Occipital lobe (tissue), 2 donors: ENCODE measurements around the gene C1orf105. TPM values are rescaled to one million over a fixed set of nuclear protein-coding genes. Genes with fewer than 3 reads are reported as not detected.
"Not testable (repeated sequence)": the region's sequence is repeated elsewhere in the genome, so short reads cannot be mapped to it uniquely, and the experiment has no call there.

ENCODE experiments used
- DNase-seq: peaks from one replicate; lab custom pipeline; 2025; lab: John Stamatoyannopoulos, UW
- total RNA-seq: library from RNA; depleted of rRNA; stranded (reverse); fragments of >200 nt; gene quantifications from one replicate; pipeline ENCODE4 v1.2.3, GENCODE V29; 2014

The C1orf105 gene
- total RNA-seq, 1 donor from 2014 or later: not detected

GRCh38 chr1:172425339-172425738 is 4.9 kb downstream of the C1orf105 start:
- DNase-seq: no peak

GRCh38 chr1:172427191-172427590 is 6.7 kb downstream of the C1orf105 start:
- no peak for DNase-seq

GRCh38 chr1:172429331-172430127 is 9.0 kb downstream of the C1orf105 start:
- no peak for DNase-seq

GRCh38 chr1:172430128-172430454 is 9.6 kb downstream of the C1orf105 start:
- no peak for DNase-seq

GRCh38 chr1:172431204-172431603 is 10.7 kb downstream of the C1orf105 start:
- no peak for DNase-seq

- DNase-seq: no peak
Measured at GRCh38 chr1:172431721-172432192, 11.3 kb downstream of the C1orf105 start.

GRCh38 chr1:172437183-172437582 is 16.7 kb downstream of the C1orf105 start:
- DNase-seq: not testable (repeated sequence)

- DNase-seq: no peak
Measured at GRCh38 chr1:172442404-172442803, 21.9 kb downstream of the C1orf105 start.

GRCh38 chr1:172442843-172443565 is 22.5 kb downstream of the C1orf105 start:
- no peak for DNase-seq

- DNase-seq: peak; percentile 88
Measured at GRCh38 chr1:172443666-172444453, 23.4 kb downstream of the C1orf105 start, which contains the start of gene PIGC. TSS of gene PIGC (minus strand) at chr1:172444069. CDS start at chr1:172442622, 1,447 bp downstream.

GRCh38 chr1:172446547-172446946 is 26.1 kb downstream of the C1orf105 start:
- DNase-seq: no peak

GRCh38 chr1:172447641-172448040 is 27.2 kb downstream of the C1orf105 start:
- DNase-seq: no peak

GRCh38 chr1:172448995-172449584 is 28.6 kb downstream of the C1orf105 start:
- no peak for DNase-seq

GRCh38 chr1:172449585-172450523 is 29.4 kb downstream of the C1orf105 start:
- no peak for DNase-seq

GRCh38 chr1:172450524-172450885 is 30.0 kb downstream of the C1orf105 start:
- no peak for DNase-seq

- no peak for DNase-seq
Measured at GRCh38 chr1:172451002-172451443, 30.5 kb downstream of the C1orf105 start.

- DNase-seq: no peak
Measured at GRCh38 chr1:172452536-172453152, 32.2 kb downstream of the C1orf105 start.

GRCh38 chr1:172453153-172453545 is 32.7 kb downstream of the C1orf105 start:
- DNase-seq: no peak

GRCh38 chr1:172453607-172454006 is 33.1 kb downstream of the C1orf105 start:
- no peak for DNase-seq

GRCh38 chr1:172455451-172455850 is 35.0 kb downstream of the C1orf105 start:
- no peak for DNase-seq
